ENCODE results near the gene LIF. TPM values are rescaled to one million over a fixed set of nuclear protein-coding genes. Genes with fewer than 3 reads are reported as not detected.

LIF gene
- polyA plus RNA-seq, 2 of the 4 experiments (the other 2 are of a cell fraction), result 40.7 to 54.5 TPM

DNA sequence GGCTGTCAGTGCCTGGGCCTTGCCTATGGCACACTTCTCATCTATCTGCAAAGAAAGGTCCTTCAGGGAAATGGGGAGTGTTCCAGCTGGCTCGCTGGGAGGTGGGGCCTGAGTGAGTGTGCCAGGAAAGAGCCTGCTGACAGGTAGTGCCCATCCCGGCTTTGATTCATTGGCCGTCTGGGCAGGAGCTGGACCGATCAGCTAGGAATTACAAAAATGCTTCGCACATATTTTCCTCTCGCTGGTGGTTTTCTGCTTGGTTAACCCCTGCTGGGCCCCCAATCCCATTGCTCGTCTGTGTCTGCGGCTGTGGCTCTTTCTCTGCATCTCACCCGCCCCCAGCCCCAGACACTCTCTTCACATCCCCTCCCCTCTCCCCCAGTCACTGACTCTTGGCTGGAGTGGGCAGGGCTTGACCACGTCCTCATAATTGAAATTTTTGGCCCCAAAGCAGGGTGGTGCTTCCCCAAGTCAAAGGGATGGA is 10.8 kb downstream of the LIF start (continued):
- TF ChIP-seq RFX5 (IDR thresholded peaks at IDR 0.05) (no peak), FOSB (CRISPR knock-in tag; IDR thresholded peaks at IDR 0.05) (no peak), ZFP36 (IDR thresholded peaks at IDR 0.05; ENCODE audit: borderline replicate concordance, partially characterized antibody) (no peak), CHD2 (IDR thresholded peaks at IDR 0.05; ENCODE audit: low read length, partially characterized antibody) (no peak), FOXS1 (CRISPR knock-in tag; IDR thresholded peaks at IDR 0.05) (no peak), SREBF2 (IDR thresholded peaks at IDR 0.05) (no peak), SMC3 (IDR thresholded peaks at IDR 0.05) (no peak; the same call in 2 of the 3 replicates), HOXB5 (CRISPR knock-in tag; IDR thresholded peaks at IDR 0.05) (peak; percentile 89), TFCP2L1 (CRISPR knock-in tag; IDR thresholded peaks at IDR 0.05) (no peak), EHMT2 (IDR thresholded peaks at IDR 0.05; ENCODE audit: low read depth) (no peak), CBX8 (IDR thresholded peaks at IDR 0.05) (no peak), KDM5A (IDR thresholded peaks at IDR 0.05) (no peak), KDM1A (IDR thresholded peaks at IDR 0.05; ENCODE audit: low read depth) (no peak), RNF2 (IDR thresholded peaks at IDR 0.05; ENCODE audit: borderline replicate concordance, low read depth) (no peak), BHLHE40 (IDR thresholded peaks at IDR 0.05; ENCODE audit: low read depth, low read length) (no peak), ZC3H11A (IDR thresholded peaks at IDR 0.05) (no peak), EP300 (IDR thresholded peaks at IDR 0.05) (peak; percentile 47 to 92; a peak in 2 of 5 replicates), NR3C1 (IDR thresholded peaks at IDR 0.05) (no peak)
- TF ChIP-seq, protein P1, sequence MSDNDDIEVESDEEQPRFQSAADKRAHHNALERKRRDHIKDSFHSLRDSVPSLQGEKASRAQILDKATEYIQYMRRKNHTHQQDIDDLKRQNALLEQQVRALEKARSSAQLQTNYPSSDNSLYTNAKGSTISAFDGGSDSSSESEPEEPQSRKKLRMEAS (IDR thresholded peaks at IDR 0.05), result peak; percentile 82
- TF ChIP-seq, protein P2, sequence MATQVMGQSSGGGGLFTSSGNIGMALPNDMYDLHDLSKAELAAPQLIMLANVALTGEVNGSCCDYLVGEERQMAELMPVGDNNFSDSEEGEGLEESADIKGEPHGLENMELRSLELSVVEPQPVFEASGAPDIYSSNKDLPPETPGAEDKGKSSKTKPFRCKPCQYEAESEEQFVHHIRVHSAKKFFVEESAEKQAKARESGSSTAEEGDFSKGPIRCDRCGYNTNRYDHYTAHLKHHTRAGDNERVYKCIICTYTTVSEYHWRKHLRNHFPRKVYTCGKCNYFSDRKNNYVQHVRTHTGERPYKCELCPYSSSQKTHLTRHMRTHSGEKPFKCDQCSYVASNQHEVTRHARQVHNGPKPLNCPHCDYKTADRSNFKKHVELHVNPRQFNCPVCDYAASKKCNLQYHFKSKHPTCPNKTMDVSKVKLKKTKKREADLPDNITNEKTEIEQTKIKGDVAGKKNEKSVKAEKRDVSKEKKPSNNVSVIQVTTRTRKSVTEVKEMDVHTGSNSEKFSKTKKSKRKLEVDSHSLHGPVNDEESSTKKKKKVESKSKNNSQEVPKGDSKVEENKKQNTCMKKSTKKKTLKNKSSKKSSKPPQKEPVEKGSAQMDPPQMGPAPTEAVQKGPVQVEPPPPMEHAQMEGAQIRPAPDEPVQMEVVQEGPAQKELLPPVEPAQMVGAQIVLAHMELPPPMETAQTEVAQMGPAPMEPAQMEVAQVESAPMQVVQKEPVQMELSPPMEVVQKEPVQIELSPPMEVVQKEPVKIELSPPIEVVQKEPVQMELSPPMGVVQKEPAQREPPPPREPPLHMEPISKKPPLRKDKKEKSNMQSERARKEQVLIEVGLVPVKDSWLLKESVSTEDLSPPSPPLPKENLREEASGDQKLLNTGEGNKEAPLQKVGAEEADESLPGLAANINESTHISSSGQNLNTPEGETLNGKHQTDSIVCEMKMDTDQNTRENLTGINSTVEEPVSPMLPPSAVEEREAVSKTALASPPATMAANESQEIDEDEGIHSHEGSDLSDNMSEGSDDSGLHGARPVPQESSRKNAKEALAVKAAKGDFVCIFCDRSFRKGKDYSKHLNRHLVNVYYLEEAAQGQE (IDR thresholded peaks at IDR 0.05), result no peak
- TF ChIP-seq, protein P3, sequence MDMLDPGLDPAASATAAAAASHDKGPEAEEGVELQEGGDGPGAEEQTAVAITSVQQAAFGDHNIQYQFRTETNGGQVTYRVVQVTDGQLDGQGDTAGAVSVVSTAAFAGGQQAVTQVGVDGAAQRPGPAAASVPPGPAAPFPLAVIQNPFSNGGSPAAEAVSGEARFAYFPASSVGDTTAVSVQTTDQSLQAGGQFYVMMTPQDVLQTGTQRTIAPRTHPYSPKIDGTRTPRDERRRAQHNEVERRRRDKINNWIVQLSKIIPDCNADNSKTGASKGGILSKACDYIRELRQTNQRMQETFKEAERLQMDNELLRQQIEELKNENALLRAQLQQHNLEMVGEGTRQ (IDR thresholded peaks at IDR 0.05), result no peak
- TF ChIP-seq, protein P4, sequence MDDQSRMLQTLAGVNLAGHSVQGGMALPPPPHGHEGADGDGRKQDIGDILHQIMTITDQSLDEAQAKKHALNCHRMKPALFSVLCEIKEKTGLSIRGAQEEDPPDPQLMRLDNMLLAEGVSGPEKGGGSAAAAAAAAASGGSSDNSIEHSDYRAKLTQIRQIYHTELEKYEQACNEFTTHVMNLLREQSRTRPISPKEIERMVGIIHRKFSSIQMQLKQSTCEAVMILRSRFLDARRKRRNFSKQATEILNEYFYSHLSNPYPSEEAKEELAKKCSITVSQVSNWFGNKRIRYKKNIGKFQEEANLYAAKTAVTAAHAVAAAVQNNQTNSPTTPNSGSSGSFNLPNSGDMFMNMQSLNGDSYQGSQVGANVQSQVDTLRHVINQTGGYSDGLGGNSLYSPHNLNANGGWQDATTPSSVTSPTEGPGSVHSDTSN (IDR thresholded peaks at IDR 0.05), result peak; percentile 73

DNA sequence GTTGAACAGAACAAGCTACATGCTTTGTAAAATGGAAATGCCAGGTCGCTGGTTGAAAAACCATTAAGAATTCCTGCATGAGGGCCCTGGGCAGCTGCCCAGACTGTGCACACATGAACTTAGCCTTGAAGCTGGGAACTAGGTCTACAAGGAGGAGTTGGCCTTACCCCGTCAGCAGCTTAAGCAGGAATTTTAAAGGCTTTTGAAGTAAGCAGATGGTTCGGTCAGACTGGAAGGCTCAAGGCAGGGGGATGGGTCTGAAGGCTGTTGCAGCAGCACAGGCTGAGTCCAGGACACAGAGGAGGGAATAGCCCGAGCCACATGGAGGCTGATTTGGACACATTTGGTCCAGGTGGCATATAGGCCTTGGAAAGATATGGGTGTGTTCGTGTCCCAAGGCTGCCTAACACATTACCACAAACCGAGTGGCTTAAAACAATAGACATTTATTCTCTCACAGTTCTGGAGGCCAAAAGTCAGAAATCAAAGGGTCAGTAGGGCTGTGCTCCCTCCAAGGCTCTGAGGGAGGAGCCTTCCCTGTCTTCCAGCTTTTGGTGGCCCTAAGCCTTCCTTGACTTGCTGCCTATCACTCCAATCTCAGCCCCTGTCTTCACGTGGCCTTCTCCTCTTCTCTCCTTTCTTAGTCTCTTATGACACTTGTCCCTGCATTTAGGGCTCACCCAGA is 11.6 kb downstream of the LIF start:
- Histone ChIP-seq H3K4me2 (peak overlapping the region; percentile 50), H3K4me3 (no peak overlapping the region), H3K9me3 (no peaks in the 10 kb centered on the region), H3K27ac (peak overlapping the region; percentile 99 to 100), H3K4me1 (peaks cover 71% of the 10 kb centered on the region)
- WGBS (ENCODE audit: missing lambda C conversion rate), result 37% methylated on average over 7 of the region's 7 CpGs
- FAIRE-seq (no peak), DNase-seq (ENCODE audit: low read depth in 1 of 2, low spot score in 1 of 2) (no peak), ATAC-seq (peak in 1 of 2 experiments; percentile 5; a peak in 3 of 6 replicates)
- ChIA-PET POLR2A (interaction anchor here (0.6 to 2.5 kb wide), 7 partner anchors 11 to 151 kb away, joined by 4 to 10 read pairs (median 7); no protein-coding TSS in a partner anchor), CTCF (interaction anchor here (0.9 to 2.6 kb wide), 6 partner anchors 8 to 126 kb away, joined by 3 to 9 read pairs (median 3); no protein-coding TSS in a partner anchor)
- TF ChIP-seq JUNB (IDR thresholded peaks at IDR 0.05) (no peak), ZFP36 (IDR thresholded peaks at IDR 0.05; ENCODE audit: borderline replicate concordance, partially characterized antibody) (no peak), RFX5 (IDR thresholded peaks at IDR 0.05) (no peak), RAD21 (conservative IDR thresholded peaks at IDR 0.05 in 1 of 2, IDR thresholded peaks at IDR 0.05 in 1 of 2) (no peak), RCOR1 (IDR thresholded peaks at IDR 0.05; ENCODE audit: low read depth, low read length) (no peak), RNF2 (IDR thresholded peaks at IDR 0.05; ENCODE audit: borderline replicate concordance, low read depth) (no peak), HEYL (CRISPR knock-in tag; IDR thresholded peaks at IDR 0.05) (no peak), MAFK (IDR thresholded peaks at IDR 0.05; ENCODE audit: partially characterized antibody) (no peak), POLR2AphosphoS2 (conservative IDR thresholded peaks at IDR 0.05; ENCODE audit: low read length) (no peak), CEBPB (IDR thresholded peaks at IDR 0.05) (no peak), CBX2 (IDR thresholded peaks at IDR 0.05; ENCODE audit: borderline replicate concordance, low read depth) (no peak), FOXS1 (CRISPR knock-in tag; IDR thresholded peaks at IDR 0.05) (no peak)
- TF ChIP-seq, protein P5, sequence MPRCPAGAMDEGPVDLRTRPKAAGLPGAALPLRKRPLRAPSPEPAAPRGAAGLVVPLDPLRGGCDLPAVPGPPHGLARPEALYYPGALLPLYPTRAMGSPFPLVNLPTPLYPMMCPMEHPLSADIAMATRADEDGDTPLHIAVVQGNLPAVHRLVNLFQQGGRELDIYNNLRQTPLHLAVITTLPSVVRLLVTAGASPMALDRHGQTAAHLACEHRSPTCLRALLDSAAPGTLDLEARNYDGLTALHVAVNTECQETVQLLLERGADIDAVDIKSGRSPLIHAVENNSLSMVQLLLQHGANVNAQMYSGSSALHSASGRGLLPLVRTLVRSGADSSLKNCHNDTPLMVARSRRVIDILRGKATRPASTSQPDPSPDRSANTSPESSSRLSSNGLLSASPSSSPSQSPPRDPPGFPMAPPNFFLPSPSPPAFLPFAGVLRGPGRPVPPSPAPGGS (IDR thresholded peaks at IDR 0.05), result no peak
- TF ChIP-seq, protein P6, sequence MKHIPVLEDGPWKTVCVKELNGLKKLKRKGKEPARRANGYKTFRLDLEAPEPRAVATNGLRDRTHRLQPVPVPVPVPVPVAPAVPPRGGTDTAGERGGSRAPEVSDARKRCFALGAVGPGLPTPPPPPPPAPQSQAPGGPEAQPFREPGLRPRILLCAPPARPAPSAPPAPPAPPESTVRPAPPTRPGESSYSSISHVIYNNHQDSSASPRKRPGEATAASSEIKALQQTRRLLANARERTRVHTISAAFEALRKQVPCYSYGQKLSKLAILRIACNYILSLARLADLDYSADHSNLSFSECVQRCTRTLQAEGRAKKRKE (CRISPR knock-in tag; IDR thresholded peaks at IDR 0.05; ENCODE audit: low read depth), result no peak

All from A549 (cell line).